Measurements from ENCODE around the gene PTPRD.

The PTPRD gene

GRCh38 chr9:8653111-8653510 is 1959.7 kb downstream of the PTPRD start:
- DNase-seq, result no peak

GRCh38 chr9:8652255-8652654 is 1960.5 kb downstream of the PTPRD start:
- peak in 1 of 58 donors; percentile 11 for DNase-seq

- peak in 1 of 58 donors; percentile 24 for DNase-seq
Measured at GRCh38 chr9:8651846-8652215, 1961.0 kb downstream of the PTPRD start.

- DNase-seq, result no peak
Measured at GRCh38 chr9:8651070-8651845, 1961.5 kb downstream of the PTPRD start.

GRCh38 chr9:8649807-8650206 is 1963.0 kb downstream of the PTPRD start:
- DNase-seq, result no peak

GRCh38 chr9:8649160-8649559 is 1963.6 kb downstream of the PTPRD start:
- DNase-seq, result no peak

GRCh38 chr9:8648271-8648845 is 1964.4 kb downstream of the PTPRD start:
- DNase-seq, result no peak

- no peak for DNase-seq
Measured at GRCh38 chr9:8647824-8648223, 1965.0 kb downstream of the PTPRD start.

- DNase-seq, result no peak
Measured at GRCh38 chr9:8644571-8644970, 1968.2 kb downstream of the PTPRD start.

GRCh38 chr9:8643896-8644295 is 1968.9 kb downstream of the PTPRD start:
- DNase-seq, result no peak

GRCh38 chr9:8643464-8643863 is 1969.3 kb downstream of the PTPRD start:
- no peak for DNase-seq

GRCh38 chr9:8640761-8641160 is 1972.0 kb downstream of the PTPRD start:
- DNase-seq, result no peak

- DNase-seq, result no peak
Measured at GRCh38 chr9:8637626-8638025, 1975.2 kb downstream of the PTPRD start.

GRCh38 chr9:8633784-8634183 is 1979.0 kb downstream of the PTPRD start:
- no peak for DNase-seq

- DNase-seq, result peak in 2 of 58 donors; percentile 3
Measured at GRCh38 chr9:8632493-8632892, 1980.3 kb downstream of the PTPRD start.

- DNase-seq, result no peak
Measured at GRCh38 chr9:8628791-8629190, 1984.0 kb downstream of the PTPRD start.

- DNase-seq, result peak in 2 of 58 donors; percentile 12 to 17
Measured at GRCh38 chr9:8627976-8628679, 1984.7 kb downstream of the PTPRD start.

- DNase-seq, result no peak
Measured at GRCh38 chr9:8622871-8623270, 1989.9 kb downstream of the PTPRD start.

- DNase-seq, result no peak
Measured at GRCh38 chr9:8622222-8622802, 1990.5 kb downstream of the PTPRD start.

GRCh38 chr9:8621416-8621815 is 1991.4 kb downstream of the PTPRD start:
- DNase-seq, result no peak

- no peak for DNase-seq
Measured at GRCh38 chr9:8616414-8616813, 1996.4 kb downstream of the PTPRD start.

- DNase-seq, result no peak
Measured at GRCh38 chr9:8614926-8615440, 1997.8 kb downstream of the PTPRD start.

Data from anterior cingulate cortex (tissue), 58 donors.